NCI-H446 treated with DMSO at 0.1 percent for 48 hours (cell line): ENCODE data around the gene TIMM13.
"Not testable (repeated sequence)": the region's sequence is repeated elsewhere in the genome, so short reads cannot be mapped to it uniquely, and the experiment has no call there.

ENCODE experiments used
- DNase-seq: peaks from one replicate; lab custom pipeline; 2025; lab: John Stamatoyannopoulos, UW

Gene TIMM13

DNA sequence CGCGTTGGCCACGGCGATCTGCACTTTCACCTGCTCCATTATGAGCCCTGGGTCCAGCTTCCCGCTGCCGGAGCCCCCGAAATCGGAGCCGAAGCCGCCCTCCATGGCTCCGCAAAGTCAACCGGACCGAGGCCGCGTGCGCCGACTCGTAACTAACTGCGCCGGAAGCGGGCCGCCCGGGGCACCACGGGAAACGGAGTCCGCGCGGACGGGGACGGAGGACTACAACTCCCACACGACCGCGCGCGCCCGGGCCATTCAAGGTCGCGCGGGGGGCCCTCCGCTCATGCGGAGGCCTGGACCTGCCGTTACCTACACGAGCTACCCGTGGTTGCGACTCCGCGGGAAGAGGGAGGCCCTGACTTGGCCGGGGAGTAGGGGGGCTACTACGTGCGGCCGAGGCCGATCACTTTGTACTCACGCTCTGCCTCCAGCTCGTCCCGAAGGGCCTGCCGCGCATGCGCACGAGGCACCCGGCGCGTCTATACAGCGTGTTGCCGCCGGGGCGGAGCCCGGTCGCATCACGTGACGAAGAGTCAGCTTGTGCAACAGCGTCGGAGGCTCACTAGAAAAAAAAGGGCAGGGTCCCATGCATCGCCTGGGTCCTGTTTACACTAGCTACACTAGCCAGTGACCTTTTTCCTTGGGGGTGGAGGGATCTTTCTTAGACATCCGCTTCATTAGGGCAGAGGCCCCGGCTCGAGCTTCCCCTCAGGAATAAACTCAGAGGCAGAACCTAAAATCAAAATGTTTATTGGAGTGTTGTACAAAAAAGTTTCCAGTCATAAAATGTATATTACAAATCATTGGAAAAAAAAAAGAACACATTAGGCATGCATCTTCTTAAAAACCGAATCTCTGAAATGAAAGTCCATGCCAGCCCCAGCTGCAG, at the start of gene TIMM13:
TIMM13 (minus strand) TSS at position 158 of the 892 bp plus-strand sequence; CDS start at position 105, 53 bp downstream.
- peak; percentile 90 for DNase-seq

GRCh38 chr19:2476451-2477140, 49.2 kb upstream of the TIMM13 start:
- DNase-seq, result no peak

- DNase-seq, result peak; percentile 34
These were observed 48.5 kb upstream of the TIMM13 start, which contains the start of gene GADD45B for GRCh38 chr19:2475702-2476450. Gene GADD45B (plus strand): TSS chr19:2476127. CDS start chr19:2476359, 232 bp downstream.

- DNase-seq, result no peak
These were observed 47.8 kb upstream of the TIMM13 start for GRCh38 chr19:2475018-2475701.

DNA sequence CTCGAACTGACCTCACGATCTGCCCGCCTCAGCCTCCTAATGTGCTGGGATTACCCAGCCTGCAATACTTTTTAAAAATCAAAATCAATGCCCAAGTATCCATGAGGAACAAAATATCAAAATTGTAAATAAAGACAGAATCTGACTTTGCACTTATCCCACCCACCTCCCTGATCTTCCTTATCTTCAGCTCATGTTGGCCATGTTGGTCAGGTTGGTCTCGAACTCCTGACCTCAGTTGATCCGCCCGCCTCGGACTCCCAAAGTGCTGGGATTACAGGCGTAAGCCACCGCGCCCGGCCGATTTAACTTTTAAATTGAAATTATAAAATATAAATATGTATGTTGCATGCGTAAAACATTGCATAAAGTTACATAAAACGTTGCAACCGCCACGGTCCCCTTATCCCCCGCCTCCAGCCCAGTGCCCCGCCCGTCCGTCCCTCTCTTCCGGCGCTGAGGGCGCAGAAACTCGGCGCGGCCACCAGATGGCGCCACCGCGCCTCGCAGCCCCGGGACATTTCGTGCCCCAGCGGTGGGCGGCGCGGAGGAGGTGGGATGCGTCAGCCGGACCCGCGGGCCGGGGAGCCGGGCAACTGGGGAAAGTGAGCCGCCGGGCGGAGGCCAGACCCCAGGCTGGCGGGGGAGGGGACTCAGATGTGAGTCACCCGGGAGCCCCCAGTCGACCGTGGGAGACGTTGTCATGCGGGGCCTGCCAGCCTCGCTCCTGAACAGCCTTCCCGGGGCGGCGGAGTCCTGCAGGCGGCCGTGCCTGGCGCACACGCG, 47.0 kb upstream of the TIMM13 start:
- peak; percentile 24 for DNase-seq

- not testable (repeated sequence) for DNase-seq
These were observed 42.5 kb upstream of the TIMM13 start for GRCh38 chr19:2469915-2470200.

DNA sequence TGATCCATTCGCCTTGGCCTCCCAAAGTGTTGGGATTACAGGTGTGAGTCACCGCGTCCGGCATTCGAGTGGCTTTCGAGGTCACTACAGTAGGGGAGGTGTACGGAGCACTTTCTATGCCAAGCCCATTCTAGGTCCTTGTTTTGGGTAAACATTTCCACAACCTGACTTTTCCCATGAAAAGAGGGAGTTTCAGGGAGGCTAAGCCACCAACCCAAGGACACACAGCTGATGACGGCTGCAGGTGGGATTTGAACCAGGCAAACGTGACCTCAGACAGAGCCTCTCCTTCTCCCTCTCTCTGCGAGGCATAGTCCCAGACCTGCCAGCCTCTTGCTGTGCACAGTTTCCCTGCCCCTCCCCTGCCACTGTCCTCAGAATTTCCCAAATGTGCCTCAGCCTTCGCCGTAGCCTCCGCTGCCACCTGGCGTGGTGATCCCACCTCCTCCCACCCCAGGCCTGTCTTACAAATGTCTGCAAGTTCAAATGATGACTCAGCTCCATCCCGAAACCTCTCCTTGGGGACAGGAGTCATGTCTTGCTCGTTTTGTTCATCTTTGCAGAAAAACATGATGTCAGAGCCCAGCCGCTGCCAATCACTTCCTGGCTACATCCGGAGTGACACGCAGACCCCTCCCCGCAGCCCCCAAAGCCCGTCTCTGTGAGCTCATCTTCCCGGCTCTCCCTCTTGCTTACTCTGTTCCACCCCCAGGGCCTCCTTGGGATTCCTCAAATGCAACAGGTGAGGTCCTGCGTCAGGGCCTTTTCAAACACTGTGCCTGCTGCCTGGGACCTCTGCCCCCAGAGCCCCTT, 41.9 kb upstream of the TIMM13 start:
- DNase-seq, result no peak

GRCh38 chr19:2468596-2468995, 41.2 kb upstream of the TIMM13 start:
- no peak for DNase-seq

GRCh38 chr19:2464389-2464788, 37.0 kb upstream of the TIMM13 start:
- DNase-seq, result no peak

DNA sequence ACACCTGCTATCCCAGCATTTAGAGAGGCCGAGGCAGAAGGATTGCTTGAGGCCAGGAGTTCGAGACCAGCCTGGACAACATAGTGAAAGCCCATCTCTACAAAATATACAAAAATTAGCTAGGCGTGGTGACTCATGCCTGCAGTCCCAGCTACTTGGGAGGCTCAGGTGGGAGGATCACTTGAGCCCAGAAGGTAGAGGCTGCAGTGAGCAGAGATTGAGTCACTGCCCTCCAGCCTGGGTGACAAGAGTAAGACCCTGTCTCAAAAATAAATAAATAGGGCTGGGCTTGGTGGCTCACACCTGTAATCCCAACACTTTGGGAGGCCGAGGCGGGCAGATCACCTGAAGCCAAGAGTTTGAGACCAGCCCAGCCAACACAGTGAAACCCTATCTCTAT, 36.3 kb upstream of the TIMM13 start:
- not testable (repeated sequence) for DNase-seq

DNA sequence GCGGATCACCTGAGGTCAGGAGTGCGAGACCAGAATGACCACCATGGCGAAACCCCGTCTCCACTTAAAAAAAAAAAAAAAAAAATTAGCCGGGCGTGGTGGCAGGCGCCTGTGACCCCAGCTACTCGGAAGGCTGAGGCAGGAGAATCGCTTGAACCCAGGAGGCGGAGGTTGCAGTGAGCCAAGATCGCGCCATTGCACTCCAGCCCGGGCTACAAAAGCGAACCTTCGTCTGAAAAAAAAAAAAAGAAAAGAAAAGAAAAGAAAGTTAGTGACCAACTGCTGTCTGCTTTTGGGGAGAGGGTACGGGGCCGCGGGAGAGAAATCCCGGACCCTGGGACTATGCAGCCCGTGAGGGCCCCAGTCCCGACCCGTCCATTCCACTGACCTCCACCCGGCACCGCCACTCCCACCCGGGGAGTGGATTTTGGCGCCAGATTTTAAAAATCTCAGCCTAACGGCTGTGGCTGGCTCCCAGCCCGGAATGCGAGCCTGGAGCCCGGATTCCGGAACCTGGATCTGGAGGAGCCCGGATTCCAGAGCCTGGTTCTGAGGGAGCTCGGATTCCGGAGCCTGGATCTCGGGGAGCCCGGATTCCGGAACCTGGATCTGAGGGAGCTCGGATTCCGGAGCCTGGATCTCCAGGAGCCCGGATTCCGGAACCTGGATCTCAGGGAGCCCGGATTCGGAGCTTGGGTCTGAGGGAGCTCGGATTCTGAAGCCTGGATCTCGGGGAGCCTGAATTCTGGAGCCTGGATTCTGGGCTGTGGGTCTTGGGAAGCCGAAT, 35.4 kb upstream of the TIMM13 start:
- peak; percentile 64 for DNase-seq

DNA sequence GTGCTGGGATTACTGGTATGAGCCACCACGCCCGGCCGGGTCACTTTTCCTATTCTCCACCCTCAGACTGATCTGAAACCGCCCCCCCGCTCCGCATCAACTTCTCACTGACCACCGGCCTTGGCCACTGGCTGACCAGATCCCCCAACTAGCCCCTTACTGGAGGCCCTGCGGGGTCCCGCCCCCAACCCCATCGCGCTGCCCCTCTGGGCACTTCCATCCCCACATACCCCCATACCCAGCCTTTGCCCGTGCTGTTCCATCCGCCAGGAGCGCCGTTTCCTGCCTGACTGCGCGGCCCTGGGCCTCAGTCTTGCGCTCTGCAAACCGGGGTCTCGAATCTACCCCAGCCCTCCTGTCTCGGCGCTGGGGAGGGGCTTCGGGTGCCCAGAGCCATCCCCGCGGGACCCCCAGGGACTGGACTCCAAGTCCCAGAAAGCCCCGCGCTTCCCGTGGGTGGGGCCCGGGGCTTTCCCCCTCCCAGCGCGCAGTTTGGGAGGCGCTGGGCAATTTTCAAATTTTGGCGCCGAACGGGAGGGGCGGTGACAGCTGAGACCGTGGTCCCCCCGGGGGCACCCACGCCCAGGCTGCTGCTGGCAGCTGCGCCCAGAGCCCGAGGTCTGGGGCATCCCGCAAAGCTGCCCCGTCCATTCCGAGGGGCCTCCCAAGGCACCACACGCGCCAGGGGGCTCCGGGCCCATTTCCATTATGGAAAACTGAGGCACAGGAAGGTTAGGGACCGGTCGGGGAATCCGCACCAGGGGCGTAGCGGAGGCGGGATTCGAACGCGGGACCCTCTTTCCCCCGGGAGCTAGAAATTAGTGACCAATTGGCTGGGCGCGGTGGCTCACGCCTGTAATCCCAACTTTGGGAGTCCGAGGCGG, 34.6 kb upstream of the TIMM13 start:
- DNase-seq, result no peak

DNA sequence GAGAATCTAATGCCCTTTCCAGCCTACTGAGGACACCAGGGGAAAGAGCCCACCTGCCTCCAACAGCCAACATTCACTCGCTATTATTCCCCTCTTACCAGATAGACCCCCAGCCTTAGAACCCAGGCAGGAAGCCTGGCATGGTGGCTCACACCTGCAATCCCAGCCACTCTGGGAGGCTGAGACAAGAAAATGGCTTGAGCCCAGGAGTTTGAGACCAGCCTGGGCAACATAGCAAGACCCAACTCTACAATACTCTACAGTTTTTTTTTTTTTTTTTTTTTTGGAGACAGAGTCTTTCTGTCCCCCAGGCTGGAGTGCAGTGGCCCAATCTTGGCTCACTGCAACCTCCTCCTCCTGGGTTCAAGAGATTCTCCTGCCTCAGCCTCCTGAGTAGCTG, 32.9 kb upstream of the TIMM13 start:
- no peak for DNase-seq

DNA sequence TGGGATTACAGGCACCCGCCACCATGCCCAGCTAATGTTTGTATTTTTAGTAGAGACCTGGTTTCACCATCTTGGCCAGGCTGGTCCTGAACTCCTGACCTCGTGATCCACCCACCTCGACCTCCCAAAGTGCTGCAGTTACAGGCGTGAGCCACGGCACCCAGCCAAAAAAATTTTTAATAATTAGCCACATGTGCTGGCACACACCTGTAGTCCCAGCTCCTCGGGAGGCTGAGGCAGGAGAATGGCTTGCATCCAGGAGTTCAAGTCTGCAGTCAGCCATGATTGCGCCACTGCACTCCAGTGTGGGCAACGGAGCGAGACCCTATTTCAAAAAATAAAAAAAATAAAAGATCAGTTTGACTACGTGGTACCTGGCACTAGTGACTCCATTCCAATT, 31.4 kb upstream of the TIMM13 start:
- DNase-seq, result not testable (repeated sequence)

GRCh38 chr19:2458054-2458453, 30.7 kb upstream of the TIMM13 start:
- no peak for DNase-seq

DNA sequence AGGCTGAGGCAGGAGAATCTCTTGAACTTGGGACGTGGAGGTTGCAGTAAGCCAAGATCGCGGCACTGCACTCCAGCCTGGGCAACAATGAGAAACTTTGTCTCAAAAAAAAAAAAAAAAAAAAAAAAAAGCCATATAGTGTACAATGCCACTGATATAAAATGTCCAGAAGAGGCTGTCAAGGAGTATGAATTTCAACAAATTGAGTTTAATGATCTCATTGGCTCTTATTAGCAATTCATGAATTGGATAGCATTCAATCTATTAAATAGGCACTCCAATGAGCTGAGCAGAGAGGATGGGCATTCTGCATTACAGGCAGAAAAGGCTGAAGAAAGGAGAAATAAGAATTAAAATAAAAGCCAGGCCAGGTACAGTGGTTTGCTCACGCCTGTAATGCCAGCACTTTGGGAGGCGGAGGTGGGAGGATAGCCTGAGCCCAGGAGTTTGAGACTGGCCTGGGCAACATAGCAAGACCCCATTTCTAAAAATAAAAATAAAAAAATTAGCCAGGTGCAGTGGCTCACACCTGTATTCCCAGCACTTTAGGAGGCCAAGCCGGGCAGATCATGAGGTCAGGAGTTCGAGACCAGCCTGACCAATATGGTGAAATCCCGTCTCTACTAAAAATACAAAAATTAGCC, 30.1 kb upstream of the TIMM13 start:
- DNase-seq, result no peak

- no peak for DNase-seq
These were observed 28.6 kb upstream of the TIMM13 start for GRCh38 chr19:2455851-2456570.
